IPS-18a (cell line): ENCODE results near the gene NACAD.

Experiments
- H3K27ac ChIP-seq: one replicate; pipeline ENCODE4 v1.5.1; 2013; ENCODE audit warnings: low read length
- H3K27me3 ChIP-seq: one replicate; pipeline ENCODE4 v1.6.1; 2013; ENCODE audit warnings: mild to moderate bottlenecking, low read length; ENCODE audit not compliant: control insufficient read depth, insufficient read depth
- H3K36me3 ChIP-seq: one replicate; pipeline ENCODE4 v1.6.1; 2013; ENCODE audit warnings: low read depth, low read length; ENCODE audit not compliant: control insufficient read depth
- H3K4me1 ChIP-seq: one replicate; pipeline ENCODE4 v1.6.1; 2013; ENCODE audit warnings: low read depth, low read length; ENCODE audit not compliant: control insufficient read depth
- H3K4me3 ChIP-seq: one replicate; pipeline ENCODE4 v1.5.1; 2013; ENCODE audit warnings: low read length
- H3K9ac ChIP-seq: one replicate; pipeline ENCODE4 v1.6.1; 2013; ENCODE audit warnings: mild to moderate bottlenecking, low read length, moderate library complexity
- H3K9me3 ChIP-seq: one replicate; pipeline ENCODE4 v1.6.1; 2013; ENCODE audit warnings: low read depth, low read length; ENCODE audit not compliant: control insufficient read depth

Gene NACAD

DNA sequence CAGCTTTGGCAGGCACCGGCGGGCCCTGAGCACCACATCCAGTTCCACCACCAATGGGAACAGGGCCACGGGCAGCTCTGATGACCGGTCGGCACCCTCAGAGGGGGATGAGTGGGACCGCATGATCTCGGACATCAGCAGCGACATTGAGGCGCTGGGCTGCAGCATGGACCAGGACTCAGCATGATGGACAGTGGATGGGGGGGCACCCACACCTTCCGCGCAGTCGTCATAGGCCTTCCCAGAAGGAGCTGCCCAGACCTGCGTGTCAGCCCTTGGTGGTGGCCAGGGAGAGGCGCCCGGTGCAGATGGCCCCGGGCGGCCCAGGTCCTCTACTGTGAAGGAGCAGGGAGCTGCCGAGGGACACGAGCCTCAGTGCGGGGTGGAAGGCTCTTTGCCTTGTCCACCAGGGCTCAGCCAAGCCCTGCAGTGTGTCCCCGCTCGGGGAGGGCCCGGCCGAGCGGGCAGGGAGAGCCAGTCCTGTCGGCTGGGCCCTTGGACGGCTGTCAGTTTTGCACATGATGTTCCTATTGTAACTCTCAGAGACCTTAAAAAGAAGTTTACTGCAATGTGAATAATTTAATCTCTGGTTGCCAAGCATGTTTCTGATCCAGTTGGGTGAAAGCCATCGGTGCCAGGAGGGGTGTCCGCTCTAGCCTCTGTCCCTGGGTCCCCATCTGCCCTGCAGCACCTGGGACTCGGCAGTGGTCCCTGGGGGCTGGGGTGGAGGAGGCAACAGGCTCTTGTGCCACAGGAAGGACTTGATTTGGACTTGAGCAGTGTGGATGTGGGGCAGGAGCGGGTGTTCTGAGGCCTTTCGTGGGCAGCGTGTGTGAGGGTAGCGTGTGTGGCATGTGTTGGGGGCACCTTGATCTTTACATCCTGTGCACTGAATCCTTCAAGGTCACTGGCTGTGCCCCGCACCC lies 12.6 kb downstream of the NACAD start:
- H3K4me1 ChIP-seq = no peaks in the 10 kb centered on the region
- H3K4me3 ChIP-seq = no peak overlapping the region
- no peak overlapping the region for H3K9ac ChIP-seq
- peaks cover 33% of the 10 kb centered on the region for H3K36me3 ChIP-seq
- no peak overlapping the region for H3K27ac ChIP-seq
- no peaks in the 10 kb centered on the region for H3K9me3 ChIP-seq
- H3K27me3 ChIP-seq = no peaks in the 10 kb centered on the region

DNA sequence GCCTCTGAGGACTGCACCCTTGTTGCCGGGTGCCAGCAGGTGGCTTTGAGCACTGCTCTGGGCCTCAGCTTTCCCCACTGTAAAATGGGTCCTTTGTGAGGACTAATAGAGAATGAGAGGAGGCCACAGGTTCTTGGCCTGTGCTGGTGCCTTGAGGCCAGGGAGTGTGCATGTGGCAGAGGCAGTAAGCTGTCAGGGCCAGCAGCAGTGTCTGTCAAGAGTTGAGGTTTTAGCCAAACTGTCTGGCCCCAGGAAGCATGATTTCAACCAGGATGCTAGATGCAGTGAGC lies 13.5 kb downstream of the NACAD start:
- Histone ChIP-seq H3K27me3 (no peaks in the 10 kb centered on the region), H3K9ac (no peak overlapping the region), H3K4me1 (no peaks in the 10 kb centered on the region), H3K36me3 (peaks cover 34% of the 10 kb centered on the region), H3K27ac (no peak overlapping the region), H3K4me3 (no peak overlapping the region), H3K9me3 (no peaks in the 10 kb centered on the region)

DNA sequence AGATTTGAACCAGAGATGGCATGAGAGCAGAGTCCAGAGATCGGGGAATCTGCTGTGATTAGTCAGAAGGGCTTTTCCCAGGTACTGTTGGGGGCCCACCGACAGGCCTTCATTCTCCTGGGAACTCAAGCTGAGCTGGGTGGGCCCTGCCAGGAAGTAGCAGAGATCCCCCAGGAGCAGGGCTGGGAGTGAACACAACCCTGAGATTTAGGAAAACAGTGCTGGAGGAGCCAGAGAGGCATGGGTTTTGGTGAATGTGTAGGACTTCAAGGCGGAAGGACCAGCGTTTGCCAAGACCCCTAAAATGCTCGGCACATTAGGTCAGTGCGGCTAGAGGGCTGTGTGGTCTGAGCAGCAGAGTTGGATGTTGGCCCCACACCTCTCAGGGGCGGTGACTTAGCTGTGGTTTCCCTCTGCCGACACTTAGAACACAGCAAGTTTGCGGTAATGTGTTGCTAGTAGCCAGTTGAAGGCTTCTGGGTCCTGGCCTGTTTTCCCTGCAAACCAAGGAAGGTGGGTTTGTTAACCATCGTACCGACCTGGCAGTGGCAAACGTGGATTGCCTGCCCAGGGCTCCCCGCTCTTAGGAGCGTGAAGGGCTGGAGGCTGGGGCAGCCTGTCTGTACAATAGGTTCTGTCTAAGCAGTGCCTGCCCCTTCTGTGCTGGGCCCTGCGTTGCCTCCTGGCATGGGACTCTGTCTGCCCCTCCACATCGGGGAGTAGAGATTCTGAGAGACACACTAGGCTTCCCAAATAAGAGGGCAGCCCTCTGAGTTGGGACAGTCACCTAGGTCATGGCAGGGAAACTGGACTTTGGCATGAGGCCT lies 14.0 kb downstream of the NACAD start:
- Histone ChIP-seq H3K4me1 (no peaks in the 10 kb centered on the region), H3K9me3 (no peaks in the 10 kb centered on the region), H3K9ac (no peak overlapping the region), H3K27ac (no peak overlapping the region), H3K4me3 (no peak overlapping the region), H3K36me3 (peaks cover 39% of the 10 kb centered on the region), H3K27me3 (no peaks in the 10 kb centered on the region)

DNA sequence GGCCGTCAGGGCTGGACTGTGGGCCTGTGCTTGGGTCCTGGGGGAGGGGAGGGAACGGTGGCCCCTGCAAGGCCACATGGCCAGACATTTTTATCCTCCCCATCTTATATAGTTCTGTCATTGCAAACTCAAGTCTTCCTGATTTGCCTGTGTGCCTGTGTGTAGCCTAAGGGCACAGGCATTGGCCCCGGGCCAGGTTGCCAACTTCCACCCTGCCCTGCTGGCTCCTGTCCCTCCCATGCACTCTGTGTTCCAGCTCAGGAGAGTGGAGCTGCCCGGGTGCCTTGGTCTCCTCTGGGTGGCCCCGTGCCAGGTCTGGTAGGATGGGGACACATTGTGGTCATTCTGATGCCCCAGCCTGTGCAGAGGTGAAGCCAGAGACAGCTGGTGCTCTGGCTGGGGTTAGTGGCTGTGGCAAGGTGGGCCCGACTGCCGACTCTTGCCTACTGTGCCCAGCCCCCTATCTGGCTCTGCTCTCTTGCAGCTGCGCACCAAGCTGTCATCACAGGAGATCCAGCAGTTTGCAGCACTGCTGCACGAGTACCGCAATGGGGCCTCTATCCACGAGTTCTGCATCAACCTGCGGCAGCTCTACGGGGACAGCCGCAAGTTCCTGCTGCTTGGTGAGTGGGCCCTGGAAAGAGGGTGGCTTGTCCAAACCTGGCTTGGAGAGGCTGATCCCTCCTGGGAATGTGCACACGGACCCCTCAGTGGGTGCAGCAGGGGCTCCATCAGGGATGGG lies 14.8 kb downstream of the NACAD start:
- Histone ChIP-seq H3K27ac (no peak overlapping the region), H3K9me3 (no peaks in the 10 kb centered on the region), H3K4me1 (no peaks in the 10 kb centered on the region), H3K9ac (no peak overlapping the region), H3K4me3 (no peak overlapping the region), H3K27me3 (no peaks in the 10 kb centered on the region), H3K36me3 (peaks cover 40% of the 10 kb centered on the region)

DNA sequence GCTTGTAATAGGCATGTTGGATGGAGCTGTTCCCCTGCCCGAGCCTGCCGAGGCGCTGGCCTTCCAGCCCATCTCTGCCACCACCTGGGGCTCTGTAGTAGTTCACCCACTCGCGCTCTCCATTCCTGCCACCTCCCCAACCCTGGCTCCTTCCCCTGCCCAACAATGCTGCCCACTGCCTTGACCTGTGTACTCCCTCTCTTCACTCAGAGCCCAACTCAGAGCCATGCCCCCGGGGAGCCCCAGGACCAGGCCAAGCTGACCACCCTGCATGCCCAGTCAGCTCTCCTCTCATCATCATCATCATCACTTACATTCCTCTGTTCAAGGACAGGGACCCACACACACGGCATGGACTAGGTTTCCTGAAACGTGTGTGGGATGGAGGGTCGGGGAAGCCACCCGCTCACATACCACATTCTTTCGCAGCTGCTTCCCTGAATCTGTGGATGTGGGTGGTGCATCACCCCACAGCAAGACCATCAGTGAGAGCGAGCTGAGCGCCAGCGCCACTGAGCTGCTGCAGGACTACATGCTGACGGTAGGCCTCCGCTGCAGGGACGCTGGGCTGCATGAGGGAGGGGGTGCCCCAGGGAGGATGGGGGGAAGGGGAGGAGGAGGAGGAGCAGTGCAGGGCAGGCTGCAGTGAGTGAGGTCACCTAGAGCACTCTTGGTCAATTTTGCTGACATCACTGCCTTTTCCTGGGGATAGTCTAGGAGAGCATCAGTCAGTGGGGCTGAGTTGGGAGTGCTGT lies 15.6 kb downstream of the NACAD start:
- Histone ChIP-seq H3K27ac (no peak overlapping the region), H3K9me3 (no peaks in the 10 kb centered on the region), H3K27me3 (no peaks in the 10 kb centered on the region), H3K9ac (no peak overlapping the region), H3K4me3 (no peak overlapping the region), H3K36me3 (peaks cover 40% of the 10 kb centered on the region), H3K4me1 (no peaks in the 10 kb centered on the region)

DNA sequence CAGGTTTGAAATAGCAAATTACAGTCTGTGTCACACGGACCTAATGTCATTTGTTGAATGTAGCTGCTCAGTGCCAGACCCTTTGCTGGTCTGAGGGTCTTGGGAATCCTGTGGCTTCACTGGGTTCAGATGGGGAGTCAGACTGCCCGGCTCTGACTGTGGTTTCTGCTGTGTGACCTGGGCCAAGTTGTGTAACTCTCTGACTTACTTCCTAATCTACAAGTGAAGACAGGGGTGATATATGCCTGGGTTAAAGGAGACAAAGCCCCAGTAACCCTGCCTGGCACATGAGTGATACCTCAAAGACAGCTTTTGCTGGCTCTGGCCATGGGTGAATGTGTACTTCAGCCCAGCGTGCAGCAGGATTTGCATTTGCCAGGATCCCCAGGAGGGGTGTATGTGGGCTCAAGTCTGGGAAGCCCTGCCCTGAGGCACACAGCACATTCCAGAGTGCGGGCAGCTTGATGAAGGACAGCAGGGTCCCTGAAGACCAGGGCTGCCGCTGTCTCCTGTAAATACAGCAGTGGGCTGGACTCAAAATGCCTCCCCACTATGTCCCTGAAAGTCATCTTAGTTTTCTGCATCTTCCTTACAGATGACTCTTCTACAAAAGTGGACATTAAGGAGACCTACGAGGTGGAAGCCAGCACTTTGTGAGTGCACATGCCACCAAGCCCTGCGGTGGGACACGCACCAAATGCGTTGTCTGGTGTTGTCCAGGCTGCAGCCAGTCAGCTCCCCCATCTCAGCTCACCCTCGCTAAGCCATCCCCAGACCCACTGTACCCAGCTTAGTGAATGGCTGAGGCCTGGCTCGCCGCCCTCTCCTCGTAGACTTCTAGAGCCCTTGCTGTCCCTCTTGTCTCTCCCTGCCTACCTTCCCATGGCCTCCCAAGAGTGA lies 16.4 kb downstream of the NACAD start:
- H3K27ac ChIP-seq = no peak overlapping the region
- no peaks in the 10 kb centered on the region for H3K27me3 ChIP-seq
- H3K9ac ChIP-seq = no peak overlapping the region
- H3K4me1 ChIP-seq = no peaks in the 10 kb centered on the region
- H3K36me3 ChIP-seq = peaks cover 40% of the 10 kb centered on the region
- H3K9me3 ChIP-seq = no peaks in the 10 kb centered on the region
- no peak overlapping the region for H3K4me3 ChIP-seq

DNA sequence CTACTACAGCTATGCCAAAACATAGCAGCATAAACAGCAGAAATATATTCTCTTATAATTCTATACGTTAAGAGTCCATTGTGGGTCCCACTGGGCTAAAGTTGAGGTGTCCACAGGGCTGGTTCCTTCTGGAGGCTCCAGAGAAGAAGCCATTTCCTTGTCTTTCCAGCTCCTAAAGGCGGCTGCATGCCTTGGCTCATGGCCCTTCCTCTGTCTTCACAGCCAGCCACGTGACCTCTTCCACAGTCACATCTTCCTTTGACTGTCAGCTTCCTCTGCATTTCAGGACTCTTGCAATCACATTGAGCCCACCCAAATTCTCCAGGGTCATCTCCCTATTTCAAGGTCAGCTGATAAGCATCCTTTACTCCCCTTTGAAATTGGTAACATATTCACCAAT lies 17.2 kb downstream of the NACAD start:
- no peak overlapping the region for H3K4me3 ChIP-seq
- no peaks in the 10 kb centered on the region for H3K4me1 ChIP-seq
- H3K27ac ChIP-seq = no peak overlapping the region
- no peak overlapping the region for H3K9ac ChIP-seq
- H3K9me3 ChIP-seq = no peaks in the 10 kb centered on the region
- H3K36me3 ChIP-seq = peaks cover 40% of the 10 kb centered on the region
- no peaks in the 10 kb centered on the region for H3K27me3 ChIP-seq

DNA sequence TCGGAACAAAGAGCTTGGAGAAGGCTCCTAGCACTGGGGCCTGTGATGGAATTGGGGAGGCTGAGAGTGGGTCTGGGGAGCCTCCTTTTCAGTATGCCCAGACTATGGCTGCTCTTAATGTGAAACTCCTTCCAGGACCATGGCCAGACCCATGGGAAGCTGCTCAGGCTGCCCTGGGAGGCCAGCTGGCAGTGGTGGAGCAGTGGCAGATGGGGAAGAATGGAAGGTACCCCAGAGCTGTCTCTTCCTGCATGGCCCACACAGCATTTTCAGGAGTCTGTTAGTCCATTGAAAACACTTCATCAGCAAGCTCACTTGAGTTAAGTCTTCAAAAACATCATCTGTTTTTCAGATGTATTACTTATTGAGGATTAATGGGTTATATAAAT lies 18.5 kb downstream of the NACAD start:
- peaks cover 34% of the 10 kb centered on the region for H3K36me3 ChIP-seq
- H3K9me3 ChIP-seq = no peaks in the 10 kb centered on the region
- H3K4me1 ChIP-seq = no peaks in the 10 kb centered on the region
- no peak overlapping the region for H3K4me3 ChIP-seq
- no peak overlapping the region for H3K9ac ChIP-seq
- no peaks in the 10 kb centered on the region for H3K27me3 ChIP-seq
- H3K27ac ChIP-seq = no peak overlapping the region

DNA sequence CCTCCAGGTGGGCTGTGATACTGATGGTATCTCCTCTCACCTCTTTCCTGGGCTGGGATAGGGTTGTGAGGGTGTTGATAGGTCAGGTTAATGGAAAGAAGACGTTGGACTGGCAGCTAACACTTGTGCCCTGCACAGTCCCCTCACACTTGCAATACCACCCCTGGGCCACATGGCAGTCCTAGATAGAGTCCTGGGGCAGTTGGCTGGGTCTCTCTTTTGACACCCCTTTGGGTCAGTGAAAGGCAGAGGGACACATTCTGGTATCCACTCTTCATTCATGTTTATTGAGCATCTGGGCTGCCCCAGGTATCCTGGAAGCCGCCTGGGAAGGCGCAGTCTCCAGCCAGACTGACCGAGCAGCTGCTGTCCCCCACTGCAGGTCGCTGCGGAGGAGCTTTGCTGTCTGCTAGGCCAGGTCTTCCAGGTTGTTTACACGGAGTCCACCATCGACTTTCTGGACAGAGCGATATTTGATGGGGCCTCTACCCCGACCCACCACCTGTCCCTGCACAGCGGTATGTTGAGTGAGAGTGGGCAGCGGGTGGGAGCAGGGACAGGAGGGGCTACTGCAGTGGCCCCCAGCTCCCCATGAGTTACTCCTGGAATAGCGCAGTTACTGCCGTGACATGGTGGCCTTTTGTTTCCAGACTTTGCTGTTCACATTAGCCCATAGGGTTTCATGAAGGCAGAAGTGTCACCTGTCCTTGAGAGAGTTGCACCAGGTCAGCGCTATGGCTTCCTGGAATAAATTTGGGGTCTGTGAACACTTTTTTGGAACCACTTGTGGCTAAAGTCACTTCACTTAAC lies 19.1 kb downstream of the NACAD start:
- no peaks in the 10 kb centered on the region for H3K4me1 ChIP-seq
- H3K4me3 ChIP-seq = no peak overlapping the region
- no peak overlapping the region for H3K27ac ChIP-seq
- H3K27me3 ChIP-seq = no peaks in the 10 kb centered on the region
- H3K36me3 ChIP-seq = peaks cover 31% of the 10 kb centered on the region
- no peak overlapping the region for H3K9ac ChIP-seq
- H3K9me3 ChIP-seq = no peaks in the 10 kb centered on the region
